DMS114 treated with DMSO at 0.1 percent for 48 hours (cell line): ENCODE results near the gene KLHL2.
"Not testable (repeated sequence)": the region's sequence is repeated elsewhere in the genome, so short reads cannot be mapped to it uniquely, and the experiment has no call there.

ENCODE experiments used
- DNase-seq: peaks from one replicate; lab custom pipeline; 2025; ENCODE audit not compliant: unreplicated experiment; lab: John Stamatoyannopoulos, UW

KLHL2 gene

DNA sequence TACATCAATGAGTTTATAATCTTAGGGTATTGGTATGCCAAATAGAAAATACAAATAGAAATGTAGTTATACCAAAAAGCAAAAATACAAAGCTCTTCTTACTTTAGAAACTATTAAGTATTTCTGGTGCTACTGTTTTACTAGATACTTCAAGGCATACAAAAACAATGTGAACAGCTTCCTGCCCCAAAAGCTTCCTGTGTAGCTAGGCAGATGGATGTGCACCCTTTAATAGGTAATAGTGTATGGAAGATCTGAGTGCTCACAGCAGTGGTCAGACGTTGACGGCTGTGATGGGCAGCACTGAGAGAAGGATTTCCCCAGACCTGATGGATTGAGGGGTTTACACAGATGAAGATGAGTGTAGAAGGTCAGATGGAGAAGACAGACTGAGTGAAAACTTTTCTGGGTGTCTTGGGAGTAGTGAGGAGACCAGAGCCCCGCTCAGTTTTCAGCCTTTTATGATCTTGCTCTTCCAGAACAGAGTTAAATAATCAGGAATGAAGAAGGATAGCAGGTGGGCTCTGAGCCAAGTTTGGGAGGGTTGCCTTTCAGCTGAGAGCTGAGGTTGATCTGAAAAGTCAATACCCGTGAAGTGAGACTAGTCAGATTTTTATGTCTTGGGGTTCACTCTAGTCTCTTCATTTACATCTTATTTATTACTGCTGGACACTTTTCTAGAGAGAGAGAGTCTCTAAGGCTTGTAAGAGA is 22.3 kb downstream of the KLHL2 start:
- DNase-seq = not testable (repeated sequence)

DNA sequence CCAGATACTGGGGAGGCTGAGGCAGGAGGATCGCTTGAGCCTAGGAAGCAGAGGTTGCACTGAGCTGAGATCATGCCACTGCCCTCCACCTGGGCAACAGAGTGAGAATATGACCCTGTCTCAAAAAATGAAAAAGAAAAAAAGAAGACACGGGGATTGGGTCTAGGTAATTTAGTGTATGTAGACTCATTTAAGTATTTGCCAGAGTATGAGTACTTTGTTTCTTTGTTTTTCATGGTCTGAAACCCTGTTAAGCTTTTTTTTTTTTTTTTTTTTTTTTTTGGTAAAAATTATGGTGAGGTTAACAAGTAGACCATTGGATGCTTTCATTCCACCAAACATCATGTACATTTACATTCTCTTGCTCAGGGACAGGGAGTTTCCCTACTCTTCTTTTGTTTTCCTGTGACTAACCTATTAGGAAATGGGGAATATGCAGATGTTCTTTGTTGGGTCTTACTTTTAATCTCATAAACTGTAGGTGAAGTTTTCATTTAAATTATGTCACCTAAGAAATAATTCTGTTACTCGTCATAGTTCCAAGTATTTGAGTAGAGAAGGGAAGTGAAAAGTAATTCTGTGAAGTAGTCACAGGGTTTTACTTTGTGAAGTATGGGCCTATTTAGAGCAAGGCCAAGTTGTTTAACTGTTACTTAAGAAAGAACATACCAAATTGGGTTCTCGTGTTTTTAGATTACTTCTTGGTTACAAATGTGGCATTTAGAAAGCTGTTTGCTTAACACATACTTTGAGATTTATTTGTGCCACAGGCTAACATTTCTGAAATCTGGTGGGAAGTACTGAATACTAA is 25.5 kb downstream of the KLHL2 start:
- not testable (repeated sequence) for DNase-seq

DNA sequence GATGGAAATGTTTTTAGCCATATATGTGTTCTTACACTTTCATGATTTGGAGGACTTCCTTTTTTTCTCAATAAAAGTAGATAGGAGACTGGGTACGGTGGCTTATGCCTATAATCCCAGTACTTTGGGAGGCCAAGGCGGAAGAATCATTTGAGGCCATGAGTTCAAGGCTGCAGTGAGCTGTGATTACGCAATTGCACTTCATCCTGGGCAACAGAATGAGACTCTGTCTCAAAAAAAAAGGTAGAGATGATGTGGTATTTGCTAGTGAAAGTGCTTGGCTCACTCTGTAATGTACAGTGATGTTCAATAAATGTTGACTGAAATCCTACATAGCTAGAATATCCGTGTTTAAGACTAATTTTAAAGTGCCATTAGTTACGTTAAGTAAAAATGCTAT is 27.4 kb downstream of the KLHL2 start:
- DNase-seq = no peak

DNA sequence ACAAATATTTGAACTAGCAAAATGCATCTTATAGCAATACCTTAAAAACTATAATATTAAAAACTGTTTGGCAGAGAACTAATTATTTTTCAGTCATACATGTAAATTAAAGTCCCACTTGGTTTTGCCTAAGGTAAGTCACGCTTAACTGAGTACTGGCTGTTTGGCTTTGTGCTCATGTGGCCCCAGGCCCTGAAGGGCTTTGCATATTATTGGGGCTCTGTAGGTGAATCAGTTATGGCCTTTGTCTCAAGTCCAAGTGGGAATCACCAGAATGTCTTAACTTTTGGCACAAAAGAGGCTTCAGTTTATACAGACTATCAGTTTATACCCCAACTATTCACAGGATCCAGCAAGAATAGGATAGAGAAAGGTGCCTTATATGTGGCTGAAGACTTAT is 29.5 kb downstream of the KLHL2 start:
- not testable (repeated sequence) for DNase-seq

DNA sequence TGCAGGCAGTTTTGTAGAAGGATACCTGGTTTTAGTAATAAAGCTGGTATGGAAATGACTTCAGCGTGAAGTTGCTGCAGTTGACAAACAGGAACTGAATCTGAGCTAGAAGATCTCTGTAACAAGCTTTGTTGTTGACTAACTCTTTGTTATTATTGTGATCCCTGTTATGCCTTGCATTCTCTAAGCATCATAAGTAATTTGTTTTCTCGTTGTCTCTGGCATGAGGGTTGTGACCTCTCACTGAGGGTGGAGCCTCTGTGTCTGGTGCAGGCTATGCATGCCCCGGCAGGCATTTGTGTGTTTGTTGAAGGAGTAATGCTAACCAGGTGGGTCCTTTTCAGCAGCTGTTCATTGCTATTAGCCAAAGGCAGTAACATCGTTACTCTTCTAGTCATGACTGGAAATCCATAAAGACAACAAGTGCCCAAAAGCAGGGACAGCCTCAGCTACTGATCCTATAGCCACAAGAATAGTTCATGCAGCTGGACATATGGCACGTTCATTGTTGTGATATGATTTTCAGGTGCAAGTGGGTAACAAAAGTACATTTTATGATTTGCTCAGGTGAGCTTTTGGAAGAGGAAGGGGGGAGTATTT is 30.8 kb downstream of the KLHL2 start:
- not testable (repeated sequence) for DNase-seq

DNA sequence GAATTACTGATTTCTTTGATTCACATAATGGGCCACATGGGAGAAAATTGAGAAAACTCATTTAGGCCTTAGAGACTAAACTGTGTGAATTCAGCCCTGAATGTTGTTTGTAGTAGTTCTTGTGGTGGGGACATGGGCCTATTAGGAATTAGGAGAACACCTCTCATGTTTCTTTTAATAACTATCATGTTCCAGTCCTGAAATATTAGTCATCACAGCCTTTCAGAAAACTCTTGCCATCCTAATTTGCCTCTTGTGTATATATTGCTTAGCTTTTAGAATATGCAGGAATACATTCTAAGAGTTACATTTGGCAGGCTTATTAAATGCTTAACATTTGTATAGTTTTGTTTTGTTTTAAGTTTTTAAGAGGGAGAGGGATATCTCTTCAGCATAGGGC is 33.4 kb downstream of the KLHL2 start:
- DNase-seq = not testable (repeated sequence)

DNA sequence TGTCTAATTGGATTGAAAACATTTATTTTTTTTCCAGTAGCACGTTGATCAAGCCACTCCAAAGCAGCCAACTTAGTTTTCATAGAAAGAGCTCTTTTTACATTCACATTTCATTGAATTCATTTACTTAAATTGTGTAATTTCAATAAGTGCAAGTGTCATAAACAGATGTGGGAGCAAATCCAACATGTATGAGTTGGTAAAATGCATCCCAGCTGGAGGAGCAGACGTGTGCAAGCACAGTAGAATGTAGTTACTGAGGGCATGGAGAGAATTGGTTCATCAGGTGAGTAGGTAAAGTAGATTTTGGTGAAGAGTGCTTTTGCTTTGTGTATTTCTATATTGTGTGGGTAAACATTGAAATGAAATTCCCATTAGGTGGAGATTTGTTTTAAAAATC is 36.8 kb downstream of the KLHL2 start:
- DNase-seq = not testable (repeated sequence)

DNA sequence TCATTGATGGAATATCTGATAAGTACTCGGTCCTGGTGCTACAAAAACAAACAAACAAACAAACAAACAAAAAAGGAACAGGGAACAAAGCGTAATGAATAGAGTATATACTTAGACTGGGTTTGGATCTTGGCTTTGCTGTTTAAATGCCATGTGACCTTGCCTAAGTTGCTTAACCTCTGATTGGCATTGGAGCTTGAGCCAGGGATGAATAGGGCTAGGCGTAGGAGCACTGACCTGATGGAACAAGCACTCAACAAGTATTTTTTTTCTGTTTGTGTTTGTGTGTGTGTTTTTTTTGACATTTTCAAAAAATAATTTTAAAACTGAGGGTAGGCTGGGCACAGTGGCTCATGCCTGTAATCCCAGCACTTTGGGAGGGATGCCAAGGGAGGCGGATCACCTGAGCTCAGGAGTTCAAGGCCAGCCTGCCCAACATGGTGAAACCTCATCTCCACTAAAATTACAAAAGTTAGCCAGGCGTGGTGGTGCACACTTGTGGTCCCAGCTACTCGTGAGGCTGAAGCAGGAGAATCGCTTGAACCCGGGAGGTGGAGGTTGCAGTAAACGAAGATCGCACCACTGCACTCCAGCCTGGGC is 37.3 kb downstream of the KLHL2 start:
- not testable (repeated sequence) for DNase-seq

DNA sequence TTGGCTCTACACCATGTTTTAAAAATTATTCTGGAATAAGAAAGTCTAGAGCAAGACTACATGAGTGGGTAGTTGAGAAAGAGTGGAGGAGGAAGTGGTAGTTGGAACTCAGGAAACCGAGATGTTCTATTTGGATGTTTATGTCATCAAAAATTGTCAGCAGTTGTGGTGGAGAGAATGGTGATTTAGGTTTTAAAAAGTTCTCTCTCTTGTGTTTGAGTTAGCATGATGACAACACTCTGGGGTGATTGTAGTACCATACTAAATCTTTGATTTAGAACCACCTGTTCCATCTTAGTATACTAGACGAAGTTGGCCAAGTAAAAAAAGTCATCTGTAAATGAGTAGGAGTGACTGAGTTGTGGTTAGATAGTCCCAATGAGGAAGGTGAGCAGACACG is 40.7 kb downstream of the KLHL2 start:
- DNase-seq = no peak

DNA sequence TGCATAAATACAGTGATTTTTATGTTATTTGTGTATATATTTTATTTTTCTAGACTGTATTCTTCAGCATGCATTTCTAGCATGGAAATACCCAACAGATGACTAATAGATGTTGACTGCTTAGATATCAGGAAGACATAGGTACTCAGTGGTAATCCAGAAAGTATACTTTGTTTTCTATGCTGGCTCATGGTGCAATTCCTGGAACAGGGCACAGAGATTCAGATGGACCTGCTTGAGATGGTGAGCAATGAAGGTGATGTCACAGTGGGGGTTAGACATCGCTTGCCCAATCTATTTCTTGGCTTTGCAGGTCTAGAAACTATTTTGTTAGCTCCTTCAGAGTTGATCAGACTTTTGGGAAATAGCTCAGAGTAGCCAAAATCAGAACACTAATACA is 41.5 kb downstream of the KLHL2 start:
- not testable (repeated sequence) for DNase-seq

DNA sequence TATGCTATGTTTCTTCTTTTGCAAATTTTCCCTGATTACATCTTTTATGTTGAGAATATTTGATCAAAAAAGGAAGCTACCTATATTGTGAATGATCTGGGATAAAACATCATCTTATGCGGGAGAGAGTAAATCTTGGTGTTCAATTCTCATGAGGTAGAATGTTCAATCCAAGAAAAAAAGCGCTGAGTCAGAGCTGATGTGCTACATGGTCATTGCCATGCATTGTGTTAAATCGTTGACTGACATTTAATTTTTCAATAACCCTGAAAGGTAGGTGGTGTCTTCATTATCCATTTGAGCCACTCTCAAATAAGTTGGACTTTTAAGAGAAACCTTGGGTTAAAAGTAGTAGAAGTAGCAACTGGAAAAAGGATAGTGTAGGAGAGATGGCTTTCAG is 47.4 kb downstream of the KLHL2 start:
- not testable (repeated sequence) for DNase-seq

DNA sequence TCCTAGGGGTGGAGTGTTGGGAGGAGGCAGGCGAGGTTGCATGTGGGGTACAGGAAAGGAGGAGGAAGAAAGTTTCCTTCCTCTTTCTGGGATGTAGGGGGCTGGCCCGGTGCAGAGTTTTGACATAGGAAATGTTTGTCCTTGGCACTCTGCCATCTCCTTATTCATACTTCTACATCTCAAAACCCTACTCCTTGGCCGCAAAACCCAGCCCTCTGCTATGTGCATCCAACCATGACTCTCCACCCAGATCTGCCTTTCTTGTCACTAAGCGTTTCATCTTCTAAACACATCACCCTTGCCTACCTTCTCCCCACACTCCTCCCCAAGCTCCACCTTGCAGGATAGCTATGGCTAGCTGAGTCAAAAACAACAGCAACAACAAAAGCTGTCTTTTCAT is 48.1 kb downstream of the KLHL2 start:
- DNase-seq = not testable (repeated sequence)

DNA sequence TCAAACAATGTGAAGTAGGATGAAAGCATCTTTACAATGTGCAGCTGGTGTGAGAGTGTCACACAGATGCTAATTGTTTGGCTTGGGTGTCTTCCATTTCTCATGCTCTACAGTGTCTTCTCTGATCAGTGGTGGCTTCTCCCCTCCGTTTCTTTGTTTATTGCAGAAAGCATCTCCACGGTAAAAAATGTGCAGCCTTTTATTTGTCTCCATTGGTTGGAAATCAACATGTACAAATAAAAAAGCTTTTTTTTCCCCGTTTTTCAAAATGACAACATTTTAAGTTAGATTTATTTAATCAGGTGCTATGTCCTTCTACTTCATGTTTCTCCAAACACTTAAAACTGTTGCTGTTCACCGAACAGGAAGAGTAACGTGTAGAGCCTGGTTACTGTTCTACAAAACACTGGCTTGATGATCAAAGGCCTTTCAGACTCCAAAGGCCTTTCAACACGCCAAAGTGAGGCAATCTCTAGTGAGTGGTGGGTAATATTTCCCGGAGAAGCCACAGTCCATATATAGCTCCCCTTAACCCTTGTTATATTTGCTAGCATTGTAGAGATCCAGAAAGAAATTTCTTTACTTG is 48.8 kb downstream of the KLHL2 start:
- DNase-seq = not testable (repeated sequence)

DNA sequence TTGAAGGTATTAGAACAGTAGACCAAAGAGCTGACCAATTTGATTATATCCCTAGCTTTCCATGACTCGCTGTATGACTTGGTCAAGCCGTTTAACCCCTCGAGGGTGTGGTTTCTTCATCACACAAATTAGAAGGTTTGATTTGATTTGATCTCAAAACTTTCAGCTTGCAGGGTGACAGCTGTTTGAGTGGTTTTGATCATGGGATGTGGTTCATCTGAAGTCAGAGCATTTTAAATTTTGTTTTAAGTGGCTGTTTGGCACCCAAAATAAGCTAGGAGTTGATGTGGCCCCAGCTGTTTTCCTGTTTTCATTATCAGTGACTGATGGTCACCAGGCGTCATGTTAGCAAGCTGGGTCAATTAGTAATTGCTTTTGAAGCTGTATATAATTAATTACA is 52.4 kb downstream of the KLHL2 start:
- DNase-seq = not testable (repeated sequence)

DNA sequence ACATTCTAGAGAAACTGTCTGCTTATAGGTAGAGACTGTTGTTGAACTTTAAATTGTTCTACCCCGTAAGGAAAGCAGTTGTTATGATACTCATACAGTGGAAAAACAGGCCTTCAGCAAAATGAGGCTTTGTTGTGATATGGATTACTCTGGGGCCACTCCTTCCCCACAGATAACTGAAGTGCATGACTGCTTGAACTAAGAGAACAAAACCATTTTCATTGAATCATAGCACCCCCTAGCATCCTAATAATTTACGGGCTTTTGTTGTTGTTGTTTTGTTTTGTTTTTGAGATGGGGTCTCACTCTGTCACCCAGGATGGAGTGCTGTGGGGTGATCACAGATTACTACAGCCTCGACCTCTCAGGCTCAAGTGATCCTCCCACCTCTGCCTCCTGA is 54.9 kb downstream of the KLHL2 start:
- not testable (repeated sequence) for DNase-seq

DNA sequence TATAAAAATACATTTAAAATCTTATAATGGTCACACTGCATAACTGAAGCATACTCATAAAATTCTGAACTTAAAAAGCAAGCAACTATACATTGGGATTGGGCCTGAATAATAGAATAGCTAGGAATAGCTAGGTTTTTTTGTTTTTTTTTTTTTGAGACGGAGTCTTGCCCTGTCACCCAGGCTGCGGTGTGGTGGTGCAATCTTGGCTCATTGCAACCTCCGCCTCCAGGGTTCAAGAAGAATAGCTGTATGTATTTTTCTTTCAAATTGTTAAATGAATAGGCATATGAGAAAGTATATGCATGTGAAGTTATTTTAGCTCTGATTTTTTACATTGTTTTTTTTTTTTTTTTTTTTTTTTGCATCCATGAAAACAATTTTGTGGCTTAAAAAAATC is 56.1 kb downstream of the KLHL2 start:
- DNase-seq = not testable (repeated sequence)

DNA sequence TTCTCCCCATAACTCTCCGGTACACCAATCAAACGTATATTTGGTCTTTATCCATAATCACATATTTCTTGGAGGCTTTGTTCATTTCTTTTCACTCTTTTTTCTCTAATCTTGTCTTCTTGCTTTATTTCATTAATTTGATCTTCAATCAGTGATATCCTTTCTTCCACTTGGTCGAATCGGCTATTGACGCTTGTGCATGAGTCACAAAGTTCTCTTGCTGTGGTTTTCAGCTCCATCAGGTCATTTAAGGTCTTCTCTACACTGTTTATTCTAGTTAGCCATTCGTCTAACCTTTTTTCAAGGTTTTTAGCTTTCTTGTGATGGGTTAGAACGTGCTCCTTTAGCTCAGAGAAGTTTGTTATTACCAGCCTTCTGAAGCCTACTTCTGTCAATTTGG is 62.6 kb downstream of the KLHL2 start:
- DNase-seq = not testable (repeated sequence)

DNA sequence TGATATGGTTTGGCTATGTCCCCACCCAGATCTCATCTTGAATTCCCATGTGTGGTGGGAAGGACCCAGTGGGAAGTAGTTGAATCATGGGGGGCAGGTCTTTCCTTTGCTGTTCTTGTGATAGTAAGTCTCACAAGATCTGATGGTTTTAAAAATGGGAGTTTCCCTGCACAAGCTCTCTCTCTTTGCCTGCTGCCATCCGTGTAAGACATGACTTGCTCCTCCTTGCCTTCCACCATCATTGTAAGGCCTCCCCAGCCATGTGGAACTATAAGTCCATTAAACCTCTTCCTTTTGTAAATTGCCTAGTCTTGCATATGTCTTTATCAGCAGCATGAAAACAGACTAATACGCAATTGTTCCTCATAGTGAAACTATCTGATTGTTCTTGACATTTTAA is 66.1 kb downstream of the KLHL2 start:
- not testable (repeated sequence) for DNase-seq

DNA sequence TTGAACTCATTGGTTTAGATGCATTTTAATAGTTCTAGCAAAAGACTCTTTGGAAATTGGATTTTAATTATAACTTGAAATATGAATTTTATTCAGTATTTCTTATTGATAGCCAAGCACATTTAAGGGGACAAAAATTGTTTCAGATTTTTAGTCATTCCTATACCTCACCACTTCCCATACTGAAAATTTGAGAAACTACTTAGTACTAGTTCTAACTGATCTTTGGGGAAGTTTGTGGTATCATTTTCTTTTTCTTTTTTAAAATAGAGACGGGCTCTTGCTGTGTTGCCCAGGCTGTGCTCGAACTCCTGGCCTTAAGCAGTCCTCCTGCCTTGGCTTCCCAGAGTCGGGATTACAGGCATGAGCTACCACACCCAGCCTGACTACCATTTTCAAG is 68.0 kb downstream of the KLHL2 start:
- not testable (repeated sequence) for DNase-seq

DNA sequence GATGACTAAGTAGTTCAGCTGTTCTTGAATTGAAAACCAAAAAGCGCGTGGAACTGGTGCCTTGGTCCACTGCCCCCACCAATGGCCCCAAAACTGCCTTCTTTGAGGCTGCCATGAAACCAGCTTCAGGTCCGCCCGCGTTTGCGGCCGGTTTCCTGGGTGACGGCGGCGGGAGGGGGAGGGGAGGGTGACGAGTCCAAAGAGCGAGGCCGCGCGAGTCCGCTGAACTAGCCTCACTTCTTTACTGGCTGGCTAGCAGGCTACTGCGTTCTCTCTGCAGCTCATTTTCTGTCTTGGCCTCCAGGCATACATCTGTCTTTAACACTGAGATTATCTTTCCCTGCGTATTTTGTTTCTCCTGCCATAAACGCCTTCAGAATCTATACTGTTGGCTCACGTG is 72.2 kb downstream of the KLHL2 start:
- DNase-seq = not testable (repeated sequence)

DNA sequence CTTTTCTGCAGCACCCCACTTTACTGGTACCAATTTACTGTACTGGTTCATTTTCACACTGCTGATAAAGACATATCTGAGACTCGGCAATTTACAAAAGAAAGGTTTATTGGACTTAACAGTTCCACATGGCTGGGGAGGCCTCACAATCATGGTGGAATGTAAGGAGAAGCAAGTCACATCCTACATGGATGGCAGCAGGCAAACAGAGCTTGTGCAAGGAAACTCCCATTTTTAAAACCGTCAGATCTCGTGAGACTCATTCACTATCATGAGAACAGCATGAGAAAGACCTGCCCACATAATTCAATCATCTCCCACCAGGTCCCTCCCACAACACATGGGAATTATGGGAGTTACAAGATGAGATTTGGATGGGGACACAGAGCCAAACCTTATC is 77.3 kb downstream of the KLHL2 start:
- DNase-seq = not testable (repeated sequence)
